Measurements from ENCODE around the gene JAK1.

GRCh38 chr1:64973061-64973647 is 6.8 kb upstream of the JAK1 start:
- TF ChIP-seq POLR2A (IDR thresholded peaks at IDR 0.05) (no peak), CTCF (IDR thresholded peaks at IDR 0.05) (no peak)
